Gastroesophageal sphincter (tissue), 4 donors: Measurements from ENCODE around the gene WWC2. TPM values are rescaled to one million over a fixed set of nuclear protein-coding genes. Genes with fewer than 3 reads are reported as not detected.
"Not testable (repeated sequence)": the region's sequence is repeated elsewhere in the genome, so short reads cannot be mapped to it uniquely, and the experiment has no call there.

Experiments used
- ATAC-seq: fragments of 150-250 bp; one replicate; pipeline ENCODE4 v1.9.1; 2016; ENCODE audit warnings: mild to moderate bottlenecking, moderate library complexity
- H3K27ac ChIP-seq, 4 donors: fragments of 200-600 bp; sonication (generic) in 3 of 4; 1 replicate in 3 of 4; 2 replicates in 1 of 4; pipeline ENCODE4 v1.5.1; 2016 to 2019
- H3K27me3 ChIP-seq: fragments of 200-600 bp; sonication (generic); one replicate; pipeline ENCODE4 v1.5.1; 2019
- H3K36me3 ChIP-seq, 2 donors: fragments of 200-600 bp; sonication (generic); one replicate each; pipeline ENCODE4 v1.5.1; 2019; ENCODE audit warnings: control low read depth in 1 of 2
- H3K4me1 ChIP-seq, 3 donors: fragments of 200-600 bp; sonication (generic); 1 replicate in 2 of 3; 2 replicates in 1 of 3; pipeline ENCODE4 v1.5.1; 2016 to 2019; ENCODE audit warnings: control low read depth in 2 of 3
- H3K4me3 ChIP-seq, 2 donors: fragments of 200-600 bp; sonication (generic); one replicate each; pipeline ENCODE4 v1.5.1; 2019; ENCODE audit warnings: mild to moderate bottlenecking in 1 of 2, moderate library complexity in 1 of 2
- H3K9me3 ChIP-seq, 3 donors: fragments of 200-600 bp; sonication (generic); one replicate each; pipeline ENCODE4 v1.5.1; 2017 to 2019; ENCODE audit warnings: control low read depth in 2 of 3
- EP300 ChIP-seq: sonication (generic); formaldehyde crosslinking; IDR thresholded peaks from one replicate; pipeline ENCODE4 v1.6.1; 2017; ENCODE audit warnings: antibody characterized with exemption, mild to moderate bottlenecking
- POLR2A ChIP-seq, 2 donors: fragments of 450-650 bp; IDR thresholded peaks; one replicate each; pipeline ENCODE4 v1.6.1; 2017; ENCODE audit warnings: antibody characterized with exemption in 2 of 2, mild to moderate bottlenecking in 2 of 2, moderate library complexity in 1 of 2
- POLR2AphosphoS5 ChIP-seq: sonication (generic); formaldehyde crosslinking; IDR thresholded peaks from one replicate; pipeline ENCODE4 v1.6.1; 2017; ENCODE audit warnings: antibody characterized with exemption
- WGBS, 2 donors: methylation state at CpG; one replicate each; pipeline ENCODE4 v1.1.5; 2018; ENCODE audit warnings: low coverage in 1 of 2; 5-methylcytosine and 5-hydroxymethylcytosine counted together
- total RNA-seq, 4 donors: library from RNA; depleted of rRNA; stranded (reverse); fragments of >200 nt; gene quantifications; one replicate each; pipeline ENCODE4 v1.1.0, GENCODE V29; 2016
- TF ChIP-seq, protein P1 (sequence below), 4 experiments: fragments of 200-600 bp in 2 of 4; fragments of 450-650 bp in 2 of 4; sonication (generic) in 1 of 4; IDR thresholded peaks; one replicate each; pipeline ENCODE4 v1.5.1; 2017 to 2019; ENCODE audit warnings: antibody characterized with exemption in 4 of 4, mild to moderate bottlenecking in 2 of 4, moderate library complexity in 2 of 4

WWC2 gene
- total RNA-seq, 4 donors from 2014 or later, result 23.0 to 42.0 (median 37.2) TPM

DNA sequence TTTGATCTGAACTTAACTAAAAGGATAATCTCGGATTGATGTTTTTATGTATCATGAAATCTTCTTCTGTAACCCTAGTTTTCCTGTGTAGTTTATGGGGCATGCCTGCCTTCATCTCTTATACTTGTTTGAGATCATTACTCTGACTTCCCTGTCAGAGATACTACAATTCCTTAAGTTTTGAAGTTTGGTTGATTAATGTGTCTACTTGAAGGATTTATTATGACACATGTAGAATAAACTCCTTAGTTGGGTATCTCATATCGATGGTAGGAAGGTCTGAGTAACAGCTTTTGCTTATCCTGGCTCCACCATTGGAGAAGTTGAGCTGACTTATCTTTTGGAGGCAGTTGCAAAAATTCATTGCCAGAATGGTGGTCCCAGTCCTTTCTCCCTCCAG, 46.7 kb downstream of the WWC2 start:
- ATAC-seq, result no peak
- Histone ChIP-seq H3K27me3 (no peaks in the 10 kb centered on the region), H3K36me3 (no peaks in the 10 kb centered on the region), H3K9me3 (no peaks in the 10 kb centered on the region), H3K4me1 (peaks cover 4 to 47% (median 10%) of the 10 kb centered on the region in 3 donors), H3K4me3 (no peak overlapping the region), H3K27ac (no peak overlapping the region)
- 81 to 86% methylated on average over 2 of the region's 2 CpGs for WGBS, 2 donors
- TF ChIP-seq POLR2A (IDR thresholded peaks at IDR 0.05), result no peak
- TF ChIP-seq EP300, result no peak
- no peak for TF ChIP-seq POLR2AphosphoS5
- TF ChIP-seq, protein P1, sequence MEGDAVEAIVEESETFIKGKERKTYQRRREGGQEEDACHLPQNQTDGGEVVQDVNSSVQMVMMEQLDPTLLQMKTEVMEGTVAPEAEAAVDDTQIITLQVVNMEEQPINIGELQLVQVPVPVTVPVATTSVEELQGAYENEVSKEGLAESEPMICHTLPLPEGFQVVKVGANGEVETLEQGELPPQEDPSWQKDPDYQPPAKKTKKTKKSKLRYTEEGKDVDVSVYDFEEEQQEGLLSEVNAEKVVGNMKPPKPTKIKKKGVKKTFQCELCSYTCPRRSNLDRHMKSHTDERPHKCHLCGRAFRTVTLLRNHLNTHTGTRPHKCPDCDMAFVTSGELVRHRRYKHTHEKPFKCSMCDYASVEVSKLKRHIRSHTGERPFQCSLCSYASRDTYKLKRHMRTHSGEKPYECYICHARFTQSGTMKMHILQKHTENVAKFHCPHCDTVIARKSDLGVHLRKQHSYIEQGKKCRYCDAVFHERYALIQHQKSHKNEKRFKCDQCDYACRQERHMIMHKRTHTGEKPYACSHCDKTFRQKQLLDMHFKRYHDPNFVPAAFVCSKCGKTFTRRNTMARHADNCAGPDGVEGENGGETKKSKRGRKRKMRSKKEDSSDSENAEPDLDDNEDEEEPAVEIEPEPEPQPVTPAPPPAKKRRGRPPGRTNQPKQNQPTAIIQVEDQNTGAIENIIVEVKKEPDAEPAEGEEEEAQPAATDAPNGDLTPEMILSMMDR (IDR thresholded peaks at IDR 0.05), result no peak

GRCh38 chr4:183146478-183146877, 47.4 kb downstream of the WWC2 start:
- TF ChIP-seq POLR2AphosphoS5 (no peak), EP300 (no peak), POLR2A (IDR thresholded peaks at IDR 0.05) (no peak)
- TF ChIP-seq, protein P1 (IDR thresholded peaks at IDR 0.05), result no peak
- no peak overlapping the region for H3K27ac ChIP-seq
- no peaks in the 10 kb centered on the region for H3K9me3 ChIP-seq
- peaks cover 4 to 45% (median 10%) of the 10 kb centered on the region in 3 donors for H3K4me1 ChIP-seq
- H3K4me3 ChIP-seq, result no peak overlapping the region
- no peak for ATAC-seq
- no peaks in the 10 kb centered on the region for H3K36me3 ChIP-seq
- H3K27me3 ChIP-seq, result no peaks in the 10 kb centered on the region
- 65 to 83% methylated on average over 4 of the region's 4 CpGs for WGBS, 2 donors

DNA sequence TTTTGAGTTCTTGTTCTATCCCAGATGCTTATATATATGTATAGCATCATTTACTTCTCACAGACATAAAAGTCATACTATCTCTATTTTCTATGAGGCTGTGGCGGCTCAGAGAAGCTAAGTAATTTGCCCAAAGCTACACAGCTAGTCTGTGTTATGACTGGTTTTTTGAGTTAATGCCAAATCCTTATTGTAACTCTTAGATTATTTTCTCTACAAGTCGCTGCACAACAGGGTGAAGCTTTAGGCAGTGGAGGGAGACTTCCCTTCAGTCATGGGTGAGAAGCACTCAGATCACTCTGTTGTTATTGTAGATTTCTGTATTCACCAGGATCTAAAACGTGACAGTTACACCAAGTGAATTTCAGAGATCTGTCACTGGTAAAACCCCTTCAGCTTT, 48.1 kb downstream of the WWC2 start:
- no peak for ATAC-seq
- 77 to 80% methylated on average over 1 to 3 of the region's 3 CpGs for WGBS, 2 donors

GRCh38 chr4:183147983-183148382, 48.9 kb downstream of the WWC2 start:
- Histone ChIP-seq H3K4me3 (no peak overlapping the region), H3K27ac (no peak overlapping the region), H3K36me3 (no peaks in the 10 kb centered on the region), H3K9me3 (no peaks in the 10 kb centered on the region), H3K27me3 (no peaks in the 10 kb centered on the region), H3K4me1 (peaks cover 0 to 30% (median 1%) of the 10 kb centered on the region in 3 donors)
- WGBS, 2 donors, result 90 to 96% methylated on average over 4 of the region's 4 CpGs
- no peak for ATAC-seq
- no peak for TF ChIP-seq EP300
- no peak for TF ChIP-seq POLR2AphosphoS5
- TF ChIP-seq, protein P1 (IDR thresholded peaks at IDR 0.05), result no peak
- TF ChIP-seq POLR2A (IDR thresholded peaks at IDR 0.05), result no peak

More for the DNA sequence above, 48.1 kb downstream of the WWC2 start:
- Histone ChIP-seq H3K4me3 (no peak overlapping the region), H3K36me3 (no peaks in the 10 kb centered on the region), H3K9me3 (no peaks in the 10 kb centered on the region), H3K27me3 (no peaks in the 10 kb centered on the region), H3K4me1 (peaks cover 4 to 37% (median 9%) of the 10 kb centered on the region in 3 donors), H3K27ac (no peak overlapping the region)
- TF ChIP-seq EP300, result no peak
- TF ChIP-seq, protein P1 (IDR thresholded peaks at IDR 0.05), result no peak
- TF ChIP-seq POLR2A (IDR thresholded peaks at IDR 0.05), result no peak

DNA sequence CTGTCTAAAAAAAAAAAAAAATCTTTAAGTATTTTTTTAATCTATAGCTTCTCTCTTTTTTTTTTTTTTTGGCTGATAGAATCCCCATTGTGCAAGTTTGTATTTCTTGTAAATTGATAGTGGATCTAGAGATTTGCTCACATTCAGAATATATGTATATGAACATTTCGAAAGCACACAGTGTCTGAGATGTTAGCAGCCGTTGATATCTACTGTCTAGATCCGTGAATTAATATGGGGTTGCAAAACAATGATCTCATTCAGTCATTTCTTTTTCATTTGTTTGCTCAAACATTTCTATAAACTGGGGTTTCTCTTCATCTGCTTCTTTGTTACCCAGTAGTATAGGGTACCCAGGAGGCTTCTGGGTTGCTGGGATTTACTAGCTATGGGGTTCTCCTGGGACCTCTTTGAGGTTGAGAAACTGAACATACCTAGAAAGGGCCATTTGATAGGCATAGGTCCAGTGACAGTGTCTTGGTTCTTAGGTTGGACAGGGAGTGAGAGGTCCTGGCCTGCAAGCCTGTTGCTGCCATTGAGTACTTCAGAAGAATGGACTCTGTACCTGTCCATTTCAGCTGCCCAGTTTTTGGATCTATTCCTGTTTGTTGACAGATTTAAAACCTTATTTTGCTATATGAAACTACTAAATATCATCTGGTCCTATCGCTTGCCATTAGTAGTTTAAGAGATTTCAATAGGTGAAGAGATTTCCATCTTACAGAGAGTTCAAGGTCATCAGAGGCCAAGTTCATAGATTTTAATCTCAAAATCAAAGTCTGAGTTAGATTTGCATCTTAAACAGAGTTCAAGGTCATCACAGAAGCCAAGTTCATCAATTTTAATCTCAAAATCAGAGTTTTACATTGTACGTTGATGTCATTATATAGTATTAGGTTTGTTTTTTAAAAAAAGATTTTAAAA, 50.8 kb downstream of the WWC2 start:
- Histone ChIP-seq H3K36me3 (no peaks in the 10 kb centered on the region), H3K4me1 (peaks cover 0 to 22% (median 0%) of the 10 kb centered on the region in 3 donors), H3K27me3 (no peaks in the 10 kb centered on the region), H3K27ac (no peak overlapping the region), H3K9me3 (no peaks in the 10 kb centered on the region), H3K4me3 (no peak overlapping the region)
- WGBS, 2 donors, result 85 to 93% methylated on average over 5 of the region's 5 CpGs
- ATAC-seq, result no peak
- TF ChIP-seq, protein P1 (IDR thresholded peaks at IDR 0.05), result no peak
- TF ChIP-seq POLR2A (IDR thresholded peaks at IDR 0.05) (no peak), EP300 (no peak), POLR2AphosphoS5 (no peak)

DNA sequence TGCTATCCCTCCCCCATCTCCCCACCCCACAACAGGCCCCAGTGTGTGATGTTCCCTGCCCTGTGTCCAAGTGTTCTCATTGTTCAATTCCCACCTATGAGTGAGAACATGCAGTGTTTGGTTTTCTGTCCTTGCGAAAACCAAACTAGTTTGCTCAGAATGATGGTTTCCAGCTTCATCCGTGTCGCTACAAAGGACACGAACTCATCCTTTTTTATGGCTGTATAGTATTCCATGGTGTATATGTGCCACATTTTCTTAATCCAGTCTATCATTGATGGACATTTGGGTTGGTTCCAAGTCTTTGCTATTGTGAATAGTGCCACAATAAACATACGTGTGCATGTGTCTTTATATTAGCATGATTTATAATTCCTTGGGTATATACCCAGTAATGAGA, 51.6 kb downstream of the WWC2 start:
- not testable (repeated sequence) for H3K27me3 ChIP-seq, H3K4me3 ChIP-seq, H3K27ac ChIP-seq, ATAC-seq, H3K9me3 ChIP-seq, H3K36me3 ChIP-seq
- peaks cover 0 to 16% (median 0%) of the 10 kb centered on the region in 3 donors for H3K4me1 ChIP-seq
- 98 to 100% methylated on average over 5 of the region's 5 CpGs for WGBS, 2 donors

GRCh38 chr4:183152232-183152631, 53.2 kb downstream of the WWC2 start:
- not testable (repeated sequence) for H3K9me3 ChIP-seq, H3K27me3 ChIP-seq, ATAC-seq, H3K36me3 ChIP-seq, H3K4me1 ChIP-seq, H3K4me3 ChIP-seq, H3K27ac ChIP-seq
- WGBS, 2 donors, result 92 to 100% methylated on average over 2 to 4 of the region's 4 CpGs
